Spleen (tissue), 7 donors: ENCODE measurements around the gene ADCY4.

Experiments used
- POLR2AphosphoS5 ChIP-seq, 3 donors: sonication (generic); formaldehyde crosslinking; IDR thresholded peaks; one replicate each; pipeline ENCODE4 v1.5.1; 2017; ENCODE audit warnings: antibody characterized with exemption in 3 of 3
- TF ChIP-seq, protein P1 (sequence below), 11 experiments: fragments of 200-600 bp in 7 of 11; fragments of 450-650 bp in 4 of 11; sonication (generic) in 4 of 11; IDR thresholded peaks in 8 of 11; conservative IDR thresholded peaks in 3 of 11; 1 replicate in 7 of 11; 2 replicates in 4 of 11; pipeline versions ENCODE4 v1.4.0 to v1.8.0; 2016 to 2021; ENCODE audit warnings: antibody characterized with exemption in 11 of 11, inconsistent platforms in 4 of 11, mild to moderate bottlenecking in 1 of 11
- donor health status: DM: no; HTN: no; CAD: no; lungs with moderate emphysema.
- donor health status: DM: no; HTN: no; CAD: no.
- donor health status: DM: no; HTN: no; CAD: no.

GRCh38 chr14:24299255-24300191 lies 35.3 kb downstream of the ADCY4 start, which contains the start of the genes DHRS1 and NOP9:
- TF ChIP-seq, protein P1, sequence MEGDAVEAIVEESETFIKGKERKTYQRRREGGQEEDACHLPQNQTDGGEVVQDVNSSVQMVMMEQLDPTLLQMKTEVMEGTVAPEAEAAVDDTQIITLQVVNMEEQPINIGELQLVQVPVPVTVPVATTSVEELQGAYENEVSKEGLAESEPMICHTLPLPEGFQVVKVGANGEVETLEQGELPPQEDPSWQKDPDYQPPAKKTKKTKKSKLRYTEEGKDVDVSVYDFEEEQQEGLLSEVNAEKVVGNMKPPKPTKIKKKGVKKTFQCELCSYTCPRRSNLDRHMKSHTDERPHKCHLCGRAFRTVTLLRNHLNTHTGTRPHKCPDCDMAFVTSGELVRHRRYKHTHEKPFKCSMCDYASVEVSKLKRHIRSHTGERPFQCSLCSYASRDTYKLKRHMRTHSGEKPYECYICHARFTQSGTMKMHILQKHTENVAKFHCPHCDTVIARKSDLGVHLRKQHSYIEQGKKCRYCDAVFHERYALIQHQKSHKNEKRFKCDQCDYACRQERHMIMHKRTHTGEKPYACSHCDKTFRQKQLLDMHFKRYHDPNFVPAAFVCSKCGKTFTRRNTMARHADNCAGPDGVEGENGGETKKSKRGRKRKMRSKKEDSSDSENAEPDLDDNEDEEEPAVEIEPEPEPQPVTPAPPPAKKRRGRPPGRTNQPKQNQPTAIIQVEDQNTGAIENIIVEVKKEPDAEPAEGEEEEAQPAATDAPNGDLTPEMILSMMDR (IDR thresholded peaks at IDR 0.05 in 8 of 11, conservative IDR thresholded peaks at IDR 0.05 in 3 of 11): peak in 2 of 11 experiments; percentile 25 to 35
- TF ChIP-seq POLR2AphosphoS5 (IDR thresholded peaks at IDR 0.05): peak; percentile 95 to 97 (median 96)
